PC-3 (cell line): ENCODE results near the gene GRIA4. TPM values are rescaled to one million over a fixed set of nuclear protein-coding genes. Genes with fewer than 3 reads are reported as not detected.
"Not testable (repeated sequence)": the region's sequence is repeated elsewhere in the genome, so short reads cannot be mapped to it uniquely, and the experiment has no call there.

Source experiments
- ATAC-seq: fragments of 200-7000 bp; cut with Tn5 transposase; 2 replicates; pipeline ENCODE4 v1.9.1; 2020; ENCODE audit warnings: mild to moderate bottlenecking, moderate library complexity
- BruUV-seq: library from RNA; stranded (reverse); fragments of 400-500 nt; replicated peaks from 2 replicates; lab custom pipeline; 2021; lab: Mats Ljungman, UMichigan
- CTCF ChIA-PET: fragments of 300-600 bp; sonication (Branson Sonifier 250); formaldehyde crosslinking; loops from one replicate; lab custom pipeline; 2022; ENCODE audit warnings: antibody characterized with exemption; lab: Charles Lee
- POLR2A ChIA-PET: fragments of 300-600 bp; sonication (Branson Sonifier 250); formaldehyde crosslinking; loops from one replicate; lab custom pipeline; 2022; ENCODE audit warnings: antibody characterized with exemption; ENCODE audit not compliant: unreplicated experiment; lab: Charles Lee
- DNase-seq: peaks from one replicate; pipeline ENCODE4 v3.0.0-alpha.2; 2015
- H2AFZ ChIP-seq: fragments of 300-600 bp; sonication (generic); 2 replicates; pipeline ENCODE4 v1.6.0; 2016; ENCODE audit warnings: antibody characterized with exemption, low read length
- H3F3A ChIP-seq: fragments of 300-600 bp; sonication (generic); one replicate; pipeline ENCODE4 v1.6.0; 2017; ENCODE audit warnings: antibody characterized with exemption, low read length, control low read depth, mild to moderate bottlenecking; ENCODE audit not compliant: unreplicated experiment
- H3K27ac ChIP-seq: fragments of 300-600 bp; sonication (generic); 2 replicates; pipeline ENCODE4 v1.5.1; 2016; ENCODE audit warnings: mild to moderate bottlenecking, low read length
- H3K27me3 ChIP-seq: fragments of 300-600 bp; sonication (generic); 2 replicates; pipeline ENCODE4 v1.6.1; 2016; ENCODE audit warnings: low read length, mixed read lengths
- H3K36me3 ChIP-seq: fragments of 300-600 bp; sonication (generic); 2 replicates; pipeline ENCODE4 v1.6.1; 2016; ENCODE audit warnings: low read depth, mixed run types, low read length, mixed read lengths
- H3K4me1 ChIP-seq: fragments of 300-600 bp; sonication (generic); 2 replicates; pipeline ENCODE4 v1.5.1; 2016; ENCODE audit warnings: low read length; ENCODE audit not compliant: insufficient read depth
- H3K4me2 ChIP-seq: fragments of 300-600 bp; sonication (generic); 2 replicates; pipeline ENCODE4 v1.6.0; 2016; ENCODE audit warnings: low read length
- H3K4me3 ChIP-seq: fragments of 300-600 bp; sonication (generic); 2 replicates; pipeline ENCODE4 v1.5.1; 2016; ENCODE audit warnings: mild to moderate bottlenecking, low read length, mixed read lengths
- H3K79me2 ChIP-seq: fragments of 300-600 bp; sonication (generic); 2 replicates; pipeline ENCODE4 v1.6.1; 2017; ENCODE audit warnings: low read length, mixed read lengths
- H3K9ac ChIP-seq: fragments of 300-600 bp; sonication (generic); 2 replicates; pipeline ENCODE4 v1.6.0; 2016; ENCODE audit warnings: mild to moderate bottlenecking, low read length
- H3K9me2 ChIP-seq: fragments of 300-600 bp; sonication (generic); replicated peaks from 2 replicates; pipeline ENCODE4 v1.6.1; 2016; ENCODE audit warnings: mixed run types, low read length, mixed read lengths
- H3K9me3 ChIP-seq: fragments of 300-600 bp; sonication (generic); 2 replicates; pipeline ENCODE4 v1.6.1; 2016; ENCODE audit warnings: low read length, mixed read lengths
- H4K20me1 ChIP-seq: fragments of 300-600 bp; sonication (generic); 2 replicates; pipeline ENCODE4 v1.6.1; 2016; ENCODE audit warnings: low read length, mixed read lengths
- EZH2 ChIP-seq: fragments of 300-600 bp; sonication (generic); IDR thresholded peaks from one replicate; pipeline ENCODE4 v1.6.1; 2017; ENCODE audit warnings: antibody characterized with exemption, mild to moderate bottlenecking, low read length; ENCODE audit not compliant: unreplicated experiment
- EZH2phosphoT487 ChIP-seq: fragments of 300-600 bp; sonication (generic); IDR thresholded peaks from 2 replicates; pipeline ENCODE4 v1.6.1; 2018; ENCODE audit warnings: mild to moderate bottlenecking, antibody characterized with exemption, low read length, borderline replicate concordance
- intact Hi-C: fragments of 100-400 bp; cut with micrococcal nuclease; formaldehyde crosslinking; loops from 2 replicates; pipeline ENCODE4 v1.9.0; 2023
- total RNA-seq: library from RNA; depleted of rRNA; stranded (reverse); fragments of >200 nt; gene quantifications from 2 replicates; pipeline ENCODE4 v1.2.3, GENCODE V29; 2014
- TF ChIP-seq, protein P1 (sequence below): fragments of 300-600 bp; sonication (generic); conservative IDR thresholded peaks from 2 replicates; pipeline ENCODE4 v1.5.1; 2017; ENCODE audit warnings: antibody characterized with exemption, low read depth, mild to moderate bottlenecking, low read length

The GRIA4 gene
- total RNA-seq, 1 experiment from 2014 or later: not detected

GRCh38 chr11:105780781-105781525 is 171.1 kb downstream of the GRIA4 start:
- Histone ChIP-seq H3K9me2 (no peaks in the 10 kb centered on the region), H3K9me3 (no peaks in the 10 kb centered on the region), H3K4me1 (no peaks in the 10 kb centered on the region), H3K79me2 (no peaks in the 10 kb centered on the region), H3F3A (no peaks in the 10 kb centered on the region), H3K27ac (no peak overlapping the region), H3K9ac (no peak overlapping the region), H2AFZ (no peak overlapping the region), H3K4me2 (no peak overlapping the region), H3K27me3 (no peaks in the 10 kb centered on the region), H4K20me1 (no peaks in the 10 kb centered on the region), H3K4me3 (no peak overlapping the region), H3K36me3 (no peaks in the 10 kb centered on the region)
- no peak for DNase-seq
- TF ChIP-seq EZH2 (no peak), EZH2phosphoT487 (no peak)
- TF ChIP-seq, protein P1, sequence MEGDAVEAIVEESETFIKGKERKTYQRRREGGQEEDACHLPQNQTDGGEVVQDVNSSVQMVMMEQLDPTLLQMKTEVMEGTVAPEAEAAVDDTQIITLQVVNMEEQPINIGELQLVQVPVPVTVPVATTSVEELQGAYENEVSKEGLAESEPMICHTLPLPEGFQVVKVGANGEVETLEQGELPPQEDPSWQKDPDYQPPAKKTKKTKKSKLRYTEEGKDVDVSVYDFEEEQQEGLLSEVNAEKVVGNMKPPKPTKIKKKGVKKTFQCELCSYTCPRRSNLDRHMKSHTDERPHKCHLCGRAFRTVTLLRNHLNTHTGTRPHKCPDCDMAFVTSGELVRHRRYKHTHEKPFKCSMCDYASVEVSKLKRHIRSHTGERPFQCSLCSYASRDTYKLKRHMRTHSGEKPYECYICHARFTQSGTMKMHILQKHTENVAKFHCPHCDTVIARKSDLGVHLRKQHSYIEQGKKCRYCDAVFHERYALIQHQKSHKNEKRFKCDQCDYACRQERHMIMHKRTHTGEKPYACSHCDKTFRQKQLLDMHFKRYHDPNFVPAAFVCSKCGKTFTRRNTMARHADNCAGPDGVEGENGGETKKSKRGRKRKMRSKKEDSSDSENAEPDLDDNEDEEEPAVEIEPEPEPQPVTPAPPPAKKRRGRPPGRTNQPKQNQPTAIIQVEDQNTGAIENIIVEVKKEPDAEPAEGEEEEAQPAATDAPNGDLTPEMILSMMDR: no peak
- intact Hi-C loops: no loop called here
- ChIA-PET POLR2A (no interaction called here), CTCF (no interaction called here)
- no TSS peak for BruUV-seq
- no peak for ATAC-seq

DNA sequence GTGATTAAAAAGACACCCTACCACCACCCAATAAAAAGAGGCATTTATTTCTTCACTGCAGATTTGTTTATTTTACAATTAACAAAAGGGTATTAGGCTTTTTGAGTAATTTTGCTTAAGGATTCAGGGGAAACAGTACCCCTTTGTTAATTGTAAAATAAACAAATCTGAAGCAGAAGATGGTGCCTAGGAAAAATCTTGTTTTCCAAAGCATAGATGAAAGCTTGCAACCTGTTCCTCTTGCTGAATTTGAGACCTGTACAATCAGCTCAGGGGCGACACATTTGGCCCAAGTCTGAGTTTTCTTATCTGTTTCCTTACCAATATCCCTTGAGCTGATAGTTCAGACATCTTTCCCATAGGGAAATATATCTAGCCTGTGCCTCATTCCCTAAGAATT is 171.9 kb downstream of the GRIA4 start:
- Histone ChIP-seq H3K9me3 (no peaks in the 10 kb centered on the region), H3K9me2 (no peaks in the 10 kb centered on the region), H3K79me2 (no peaks in the 10 kb centered on the region), H2AFZ (no peak overlapping the region), H4K20me1 (no peaks in the 10 kb centered on the region), H3K4me1 (no peaks in the 10 kb centered on the region), H3K27ac (no peak overlapping the region), H3K4me3 (no peak overlapping the region), H3K27me3 (no peaks in the 10 kb centered on the region), H3F3A (no peaks in the 10 kb centered on the region), H3K4me2 (no peak overlapping the region), H3K36me3 (no peaks in the 10 kb centered on the region), H3K9ac (no peak overlapping the region)
- intact Hi-C loops: no loop called here
- CTCF ChIA-PET: no interaction called here
- POLR2A ChIA-PET: no interaction called here
- TF ChIP-seq, protein P1: no peak
- no peak for TF ChIP-seq EZH2
- no peak for TF ChIP-seq EZH2phosphoT487
- DNase-seq (no peak), ATAC-seq (no peak)
- BruUV-seq: no TSS peak

DNA sequence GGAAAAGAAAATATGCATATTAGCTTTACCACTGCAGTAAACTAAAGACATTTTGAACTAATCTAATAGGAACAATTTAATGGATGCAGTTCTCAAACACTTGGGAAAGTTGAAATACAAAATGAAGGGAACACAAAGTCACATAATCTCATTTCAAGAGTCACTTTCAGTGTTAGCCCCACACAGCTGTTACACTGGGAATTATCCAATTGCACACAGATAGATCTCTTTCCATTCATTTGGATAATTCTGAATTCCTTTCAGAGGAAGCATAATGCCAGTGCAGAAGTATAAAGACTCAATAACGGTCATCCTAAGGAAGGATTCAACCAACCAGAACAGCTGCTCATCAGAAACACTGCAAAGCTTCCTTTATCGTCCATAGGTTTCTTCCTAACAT is 173.3 kb downstream of the GRIA4 start:
- no TSS peak for BruUV-seq
- no peak overlapping the region for H3K4me2 ChIP-seq
- DNase-seq (no peak), ATAC-seq (no peak)
- H2AFZ ChIP-seq: no peak overlapping the region
- H3K9me3 ChIP-seq: no peaks in the 10 kb centered on the region
- no peaks in the 10 kb centered on the region for H3K79me2 ChIP-seq
- no peaks in the 10 kb centered on the region for H3K27me3 ChIP-seq
- H3K4me3 ChIP-seq: no peak overlapping the region
- H3K36me3 ChIP-seq: no peaks in the 10 kb centered on the region
- no peak overlapping the region for H3K27ac ChIP-seq
- ChIA-PET POLR2A (no interaction called here), CTCF (no interaction called here)
- H3F3A ChIP-seq: no peaks in the 10 kb centered on the region
- intact Hi-C loops: no loop called here
- no peaks in the 10 kb centered on the region for H3K9me2 ChIP-seq
- no peaks in the 10 kb centered on the region for H4K20me1 ChIP-seq
- H3K4me1 ChIP-seq: no peaks in the 10 kb centered on the region
- no peak overlapping the region for H3K9ac ChIP-seq
- TF ChIP-seq, protein P1: no peak
- no peak for TF ChIP-seq EZH2
- no peak for TF ChIP-seq EZH2phosphoT487

DNA sequence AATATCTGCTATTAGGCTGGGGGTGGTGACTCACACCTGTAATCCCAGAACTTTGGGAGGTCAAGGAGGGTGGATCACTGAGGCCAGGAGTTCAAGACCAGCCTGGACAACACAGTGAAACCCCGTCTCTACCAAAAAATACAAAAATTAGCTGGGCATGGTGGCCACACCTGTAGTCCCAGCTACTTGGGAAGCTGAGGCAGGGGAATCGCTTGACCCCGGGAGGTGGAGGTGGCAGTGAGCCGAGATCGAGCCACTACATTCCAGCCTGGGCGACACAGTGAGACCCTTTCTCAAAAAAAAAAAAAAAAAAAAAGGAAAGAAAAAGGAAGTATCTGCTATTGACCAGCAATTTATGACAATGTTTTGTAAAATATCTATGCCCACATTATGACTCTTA is 176.0 kb downstream of the GRIA4 start:
- H3K9me2 ChIP-seq, H3K27ac ChIP-seq, ATAC-seq, H3K36me3 ChIP-seq, CTCF ChIA-PET, intact Hi-C loops, H3F3A ChIP-seq, H3K9ac ChIP-seq, H4K20me1 ChIP-seq, H2AFZ ChIP-seq, H3K27me3 ChIP-seq, H3K4me1 ChIP-seq, BruUV-seq, H3K4me3 ChIP-seq, POLR2A ChIA-PET, H3K4me2 ChIP-seq, H3K9me3 ChIP-seq, H3K79me2 ChIP-seq, DNase-seq: not testable (repeated sequence)
